ENCODE data around the gene ADAM8. TPM values are rescaled to one million over a fixed set of nuclear protein-coding genes. Genes with fewer than 3 reads are reported as not detected.

The ADAM8 gene
- total and polyA plus RNA-seq, 2 of the 4 experiments (the other 2 are of a cell fraction) = under 0.01 to 0.74 TPM

GRCh38 chr10:133219782-133220181 is 56.9 kb downstream of the ADAM8 start:
- ATAC-seq (ENCODE audit: low read depth) = no peak
- intact Hi-C loops (cut with micrococcal nuclease) = no loop called here
- POLR2A ChIA-PET (ENCODE audit: unreplicated experiment) = no interaction called here

More at GRCh38 chr10:133219782-133220181, 56.9 kb downstream of the ADAM8 start:
- no peak for TF ChIP-seq SMC3 (IDR thresholded peaks at IDR 0.05; ENCODE audit: low read depth, low read length)
- no peak for TF ChIP-seq RCOR1 (IDR thresholded peaks at IDR 0.05; ENCODE audit: insufficient replicate concordance, low read length)
- TF ChIP-seq CHD1 (IDR thresholded peaks at IDR 0.05; ENCODE audit: low read depth, low read length) = no peak
- no peak for TF ChIP-seq MAZ (IDR thresholded peaks at IDR 0.05; ENCODE audit: borderline replicate concordance, low read depth, low read length)
- TF ChIP-seq BHLHE40 (IDR thresholded peaks at IDR 0.05; ENCODE audit: low read depth, low read length) = no peak
- TF ChIP-seq, protein P1, sequence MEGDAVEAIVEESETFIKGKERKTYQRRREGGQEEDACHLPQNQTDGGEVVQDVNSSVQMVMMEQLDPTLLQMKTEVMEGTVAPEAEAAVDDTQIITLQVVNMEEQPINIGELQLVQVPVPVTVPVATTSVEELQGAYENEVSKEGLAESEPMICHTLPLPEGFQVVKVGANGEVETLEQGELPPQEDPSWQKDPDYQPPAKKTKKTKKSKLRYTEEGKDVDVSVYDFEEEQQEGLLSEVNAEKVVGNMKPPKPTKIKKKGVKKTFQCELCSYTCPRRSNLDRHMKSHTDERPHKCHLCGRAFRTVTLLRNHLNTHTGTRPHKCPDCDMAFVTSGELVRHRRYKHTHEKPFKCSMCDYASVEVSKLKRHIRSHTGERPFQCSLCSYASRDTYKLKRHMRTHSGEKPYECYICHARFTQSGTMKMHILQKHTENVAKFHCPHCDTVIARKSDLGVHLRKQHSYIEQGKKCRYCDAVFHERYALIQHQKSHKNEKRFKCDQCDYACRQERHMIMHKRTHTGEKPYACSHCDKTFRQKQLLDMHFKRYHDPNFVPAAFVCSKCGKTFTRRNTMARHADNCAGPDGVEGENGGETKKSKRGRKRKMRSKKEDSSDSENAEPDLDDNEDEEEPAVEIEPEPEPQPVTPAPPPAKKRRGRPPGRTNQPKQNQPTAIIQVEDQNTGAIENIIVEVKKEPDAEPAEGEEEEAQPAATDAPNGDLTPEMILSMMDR (conservative IDR thresholded peaks at IDR 0.05; ENCODE audit: low read depth, low read length) = no peak
- TF ChIP-seq MAFK (IDR thresholded peaks at IDR 0.05; ENCODE audit: low read depth, low read length) = no peak
- TF ChIP-seq POLR2A (IDR thresholded peaks at IDR 0.05; ENCODE audit: low read depth, low read length) = no peak
- no peak for TF ChIP-seq CEBPB (IDR thresholded peaks at IDR 0.05; ENCODE audit: low read depth, low read length)
- TF ChIP-seq, protein P2, sequence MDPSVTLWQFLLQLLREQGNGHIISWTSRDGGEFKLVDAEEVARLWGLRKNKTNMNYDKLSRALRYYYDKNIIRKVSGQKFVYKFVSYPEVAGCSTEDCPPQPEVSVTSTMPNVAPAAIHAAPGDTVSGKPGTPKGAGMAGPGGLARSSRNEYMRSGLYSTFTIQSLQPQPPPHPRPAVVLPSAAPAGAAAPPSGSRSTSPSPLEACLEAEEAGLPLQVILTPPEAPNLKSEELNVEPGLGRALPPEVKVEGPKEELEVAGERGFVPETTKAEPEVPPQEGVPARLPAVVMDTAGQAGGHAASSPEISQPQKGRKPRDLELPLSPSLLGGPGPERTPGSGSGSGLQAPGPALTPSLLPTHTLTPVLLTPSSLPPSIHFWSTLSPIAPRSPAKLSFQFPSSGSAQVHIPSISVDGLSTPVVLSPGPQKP (IDR thresholded peaks at IDR 0.05; ENCODE audit: borderline replicate concordance, low read depth, low read length) = no peak
- TF ChIP-seq FOS (IDR thresholded peaks at IDR 0.05; ENCODE audit: low read depth, low read length) = no peak
- no peak for TF ChIP-seq MXI1 (IDR thresholded peaks at IDR 0.05; ENCODE audit: borderline replicate concordance, low read depth, low read length)
- TF ChIP-seq, protein P3, sequence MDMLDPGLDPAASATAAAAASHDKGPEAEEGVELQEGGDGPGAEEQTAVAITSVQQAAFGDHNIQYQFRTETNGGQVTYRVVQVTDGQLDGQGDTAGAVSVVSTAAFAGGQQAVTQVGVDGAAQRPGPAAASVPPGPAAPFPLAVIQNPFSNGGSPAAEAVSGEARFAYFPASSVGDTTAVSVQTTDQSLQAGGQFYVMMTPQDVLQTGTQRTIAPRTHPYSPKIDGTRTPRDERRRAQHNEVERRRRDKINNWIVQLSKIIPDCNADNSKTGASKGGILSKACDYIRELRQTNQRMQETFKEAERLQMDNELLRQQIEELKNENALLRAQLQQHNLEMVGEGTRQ (IDR thresholded peaks at IDR 0.05; ENCODE audit: low read depth, low read length) = no peak
- TF ChIP-seq RAD21 (IDR thresholded peaks at IDR 0.05; ENCODE audit: low read length) = no peak
- no peak for TF ChIP-seq RFX5 (IDR thresholded peaks at IDR 0.05; ENCODE audit: low read depth, low read length)
- TF ChIP-seq NFE2L2 (IDR thresholded peaks at IDR 0.05; ENCODE audit: low read depth, low read length) = no peak
- H4K91ac ChIP-seq (ENCODE audit: insufficient read depth, low read depth, low read length) = no peak overlapping the region
- H2BK5ac ChIP-seq (ENCODE audit: low read depth, low read length, poor library complexity, severe bottlenecking) = no peak overlapping the region
- no peak overlapping the region for H3K9ac ChIP-seq (ENCODE audit: low read depth, low read length)
- no peak overlapping the region for H4K5ac ChIP-seq (ENCODE audit: low read depth, low read length)
- no peak overlapping the region for H3K4ac ChIP-seq (ENCODE audit: low read depth, low read length)
- no peaks in the 10 kb centered on the region for H3K79me1 ChIP-seq (ENCODE audit: low read depth in 1 of 2, low read length in 2 of 2)
- H3K36me3 ChIP-seq (ENCODE audit: control insufficient read depth, insufficient read depth, low read length) = no peaks in the 10 kb centered on the region
- H4K8ac ChIP-seq (ENCODE audit: low read depth in 2 of 2, low read length in 2 of 2) = no peak overlapping the region
- H2AFZ ChIP-seq (replicated peaks; ENCODE audit: low read length, poor library complexity) = no peak overlapping the region
- H3K4me2 ChIP-seq (ENCODE audit: low read depth, low read length) = no peak overlapping the region
- H3K4me3 ChIP-seq (ENCODE audit: insufficient read depth, low read depth, low read length) = no peak overlapping the region
- CTCF ChIA-PET = no interaction called here
- 15% methylated on average over 18 of the region's 28 CpGs; no CpG with 5 or more reads in 1 of the 2 experiments for WGBS, 2 experiments (ENCODE audit: extremely low coverage in 2 of 2, insufficient read length in 1 of 2)
- BruUV-seq (replicated peaks) = no TSS peak
- no peak overlapping the region for H2BK120ac ChIP-seq (ENCODE audit: low read depth, low read length)
- no peak for DNase-seq
- H3K27ac ChIP-seq (ENCODE audit: insufficient read depth, low read length) = no peak overlapping the region
- no peak overlapping the region for H2AK9ac ChIP-seq (replicated peaks; ENCODE audit: low read depth, low read length, poor library complexity)
- H3K9me3 ChIP-seq (ENCODE audit: control insufficient read depth, insufficient read depth, low read length) = peaks cover 2% of the 10 kb centered on the region; the same call in 1 of the 2 replicates
- H3K18ac ChIP-seq (ENCODE audit: low read depth, low read length) = no peak overlapping the region
- dilution Hi-C loops (cut with HindIII; ENCODE audit: low sequenced_read_pairs, unreplicated experiment) = no loop called here
- no peak overlapping the region for H3K23ac ChIP-seq (ENCODE audit: low read depth, low read length)
- no peaks in the 10 kb centered on the region for H3K9me1 ChIP-seq (ENCODE audit: insufficient read depth, low read length)
- H3K4me1 ChIP-seq (ENCODE audit: control insufficient read depth, insufficient read depth, low read length) = no peaks in the 10 kb centered on the region
- no peak overlapping the region for H3K14ac ChIP-seq (replicated peaks; ENCODE audit: low read depth, low read length)
- in situ Hi-C loops (cut with MboI; ENCODE audit: low sequenced_read_pairs) = no loop called here
- no peak overlapping the region for H2AK5ac ChIP-seq (ENCODE audit: low read depth, low read length)
- H4K20me1 ChIP-seq (ENCODE audit: insufficient read depth, low read length) = no peaks in the 10 kb centered on the region
- H3K56ac ChIP-seq (ENCODE audit: extremely low read depth, insufficient read depth, low read length) = no peak overlapping the region
- H2BK15ac ChIP-seq (ENCODE audit: low read depth, low read length) = no peak overlapping the region
- no peak overlapping the region for H2BK20ac ChIP-seq (ENCODE audit: low read depth, low read length)
- H3K27me3 ChIP-seq (ENCODE audit: control insufficient read depth, insufficient read depth, low read length) = peaks cover 13% of the 10 kb centered on the region; the same call in 1 of the 2 replicates
